Stimulated activated CD4-positive, alpha-beta T cell treated with anti-CD3 and anti-CD28 coated beads, Interleukin-12 subunit alpha, Interleukin-12 subunit beta, amount 100 ng/mL, for 24 hours (primary cell): ENCODE data around the gene TTC39B.

Experiments used
- DNase-seq, 2 experiments: peaks; one replicate each; pipeline ENCODE4 v3.0.0-alpha.2; 2020; ENCODE audit warnings: low read depth in 2 of 2

TTC39B gene

DNA sequence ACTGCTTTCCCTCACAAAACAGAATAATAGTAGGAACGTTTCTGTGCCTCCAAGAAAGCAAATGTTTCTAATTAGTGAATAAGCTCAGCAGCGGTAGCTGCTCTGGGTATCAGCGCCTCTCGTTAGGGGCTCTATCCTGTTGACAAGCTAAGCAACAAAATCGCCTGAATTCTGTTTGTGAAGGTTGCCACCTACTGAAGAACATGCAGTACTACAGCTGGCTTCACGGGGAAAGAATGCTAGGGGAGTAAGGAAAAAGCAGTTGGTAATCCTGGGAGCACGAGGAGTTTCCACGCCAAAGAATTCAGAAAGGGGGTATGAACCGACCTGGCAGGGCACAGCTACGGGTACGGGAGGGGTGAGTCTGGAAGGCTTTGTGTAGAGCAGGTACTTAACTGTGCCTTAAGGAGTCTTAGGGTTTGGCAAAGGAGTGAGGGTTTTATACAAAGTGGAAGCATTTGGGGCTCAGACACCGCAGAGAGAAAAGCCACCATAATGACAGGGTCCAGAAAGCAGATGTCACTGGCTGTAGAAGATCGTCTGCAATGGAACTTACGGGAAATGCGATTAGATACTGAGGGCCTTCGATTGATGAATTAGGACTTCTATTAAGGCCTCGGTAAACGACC is 171.7 kb downstream of the TTC39B start:
- peak in 1 of 2 experiments; percentile 28 for DNase-seq

- no peak for DNase-seq
Observed at GRCh38 chr9:15133488-15133887, 173.5 kb downstream of the TTC39B start.

GRCh38 chr9:15132091-15132490 is 174.9 kb downstream of the TTC39B start:
- DNase-seq: no peak

GRCh38 chr9:15131094-15131493 is 175.9 kb downstream of the TTC39B start:
- DNase-seq: no peak

DNA sequence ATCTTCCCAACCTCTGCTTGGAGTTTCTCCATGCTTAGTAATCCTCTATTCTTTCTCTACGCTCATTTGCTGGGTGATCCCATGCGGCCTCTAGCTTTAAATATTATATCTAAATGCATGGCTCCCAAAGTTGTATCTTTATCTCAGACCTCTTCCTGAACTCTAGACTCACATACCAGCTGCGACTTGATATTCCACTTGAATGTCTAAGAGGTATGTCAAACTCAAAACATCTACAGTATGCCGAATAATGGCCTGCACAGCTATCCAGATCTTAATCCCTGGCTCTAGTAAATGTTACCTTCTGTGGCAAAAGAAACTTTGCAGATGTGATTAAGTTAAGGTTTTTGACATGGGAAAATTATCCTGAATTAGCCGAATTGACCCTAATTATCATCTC is 179.2 kb downstream of the TTC39B start:
- DNase-seq: no peak

- DNase-seq: no peak
Observed at GRCh38 chr9:15121630-15122029, 185.4 kb downstream of the TTC39B start.

- no peak for DNase-seq
Observed at GRCh38 chr9:15116130-15116580, 190.9 kb downstream of the TTC39B start.

GRCh38 chr9:15115702-15116101 is 191.3 kb downstream of the TTC39B start:
- DNase-seq: no peak

- DNase-seq: no peak
Observed at GRCh38 chr9:15115041-15115440, 192.0 kb downstream of the TTC39B start.
